Measurements from ENCODE around the gene ISG15. TPM values are rescaled to one million over a fixed set of nuclear protein-coding genes. Genes with fewer than 3 reads are reported as not detected.

ISG15 gene
- total RNA-seq, 1 donor = 90.5 TPM

DNA sequence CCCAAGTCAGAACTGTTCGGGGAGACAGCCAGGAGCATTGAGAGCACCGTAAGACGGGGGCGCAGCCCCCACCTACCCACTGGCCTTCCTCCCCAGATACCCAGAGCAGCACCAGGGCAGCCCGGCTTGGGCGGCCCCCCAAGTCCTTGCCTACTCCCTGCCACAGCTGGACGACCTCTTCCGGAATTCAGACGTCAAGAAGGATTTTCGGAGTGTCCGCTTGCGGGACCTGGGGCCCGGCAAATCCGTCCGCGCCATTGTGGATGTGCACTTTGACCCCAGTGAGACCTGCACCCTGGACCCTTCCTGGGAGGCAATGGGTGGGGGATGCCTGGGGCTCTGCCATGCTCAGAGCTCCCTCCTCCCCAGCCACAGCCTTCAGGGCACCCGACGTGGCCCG lies 34.1 kb downstream of the ISG15 start:
- Histone ChIP-seq H2AFZ (ENCODE audit: low read length) (no peak overlapping the region), H3K36me3 (ENCODE audit: insufficient read depth, low read length) (no peaks in the 10 kb centered on the region), H3K4me3 (ENCODE audit: insufficient read depth, low read length) (no peak overlapping the region), H3K27ac (ENCODE audit: low read depth, low read length) (no peak overlapping the region), H3K4me2 (ENCODE audit: insufficient read depth, low read length) (no peak overlapping the region), H3K27me3 (ENCODE audit: insufficient read depth, low read length) (no peaks in the 10 kb centered on the region), H4K20me1 (ENCODE audit: insufficient read depth, low read length) (no peaks in the 10 kb centered on the region), H3K9me3 (ENCODE audit: low read depth, low read length) (no peaks in the 10 kb centered on the region), H3K4me1 (ENCODE audit: insufficient read depth, low read length) (no peaks in the 10 kb centered on the region), H3K79me2 (ENCODE audit: insufficient read depth, low read length) (no peaks in the 10 kb centered on the region)
- DNase-seq (ENCODE audit: insufficient read length, low spot score, missing footprints) = no peak
- no peak for TF ChIP-seq CTCF (IDR thresholded peaks at IDR 0.05; ENCODE audit: extremely low read depth, low read depth, low read length)

DNA sequence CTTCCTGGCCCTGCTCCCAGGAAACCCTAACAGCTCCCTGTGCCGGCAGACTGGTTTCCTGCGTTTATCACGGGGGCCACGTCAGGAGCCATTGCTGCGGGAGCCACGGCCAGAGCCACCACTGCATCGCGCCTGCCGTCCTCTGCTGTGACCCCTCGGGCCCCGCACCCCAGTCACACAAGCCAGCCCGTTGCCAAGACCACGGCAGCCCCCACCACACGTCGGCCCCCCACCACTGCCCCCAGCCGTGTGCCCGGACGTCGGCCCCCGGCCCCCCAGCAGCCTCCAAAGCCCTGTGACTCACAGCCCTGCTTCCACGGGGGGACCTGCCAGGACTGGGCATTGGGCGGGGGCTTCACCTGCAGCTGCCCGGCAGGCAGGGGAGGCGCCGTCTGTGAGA lies 34.7 kb downstream of the ISG15 start:
- no peak overlapping the region for H2AFZ ChIP-seq (ENCODE audit: low read length)
- H3K9me3 ChIP-seq (ENCODE audit: low read depth, low read length) = no peaks in the 10 kb centered on the region
- no peaks in the 10 kb centered on the region for H4K20me1 ChIP-seq (ENCODE audit: insufficient read depth, low read length)
- no peaks in the 10 kb centered on the region for H3K36me3 ChIP-seq (ENCODE audit: insufficient read depth, low read length)
- H3K4me2 ChIP-seq (ENCODE audit: insufficient read depth, low read length) = no peak overlapping the region
- no peaks in the 10 kb centered on the region for H3K79me2 ChIP-seq (ENCODE audit: insufficient read depth, low read length)
- H3K27me3 ChIP-seq (ENCODE audit: insufficient read depth, low read length) = no peaks in the 10 kb centered on the region
- H3K4me3 ChIP-seq (ENCODE audit: insufficient read depth, low read length) = no peak overlapping the region
- H3K4me1 ChIP-seq (ENCODE audit: insufficient read depth, low read length) = no peaks in the 10 kb centered on the region
- DNase-seq (ENCODE audit: insufficient read length, low spot score, missing footprints) = no peak
- no peak overlapping the region for H3K27ac ChIP-seq (ENCODE audit: low read depth, low read length)
- no peak for TF ChIP-seq CTCF (IDR thresholded peaks at IDR 0.05; ENCODE audit: extremely low read depth, low read depth, low read length)

- no peaks in the 10 kb centered on the region for H3K79me2 ChIP-seq (ENCODE audit: insufficient read depth, low read length)
- TF ChIP-seq CTCF (IDR thresholded peaks at IDR 0.05; ENCODE audit: extremely low read depth, low read depth, low read length) = no peak
- no peak for DNase-seq (ENCODE audit: insufficient read length, low spot score, missing footprints)
- no peak overlapping the region for H2AFZ ChIP-seq (ENCODE audit: low read length)
- H3K27ac ChIP-seq (ENCODE audit: low read depth, low read length) = no peak overlapping the region
- no peaks in the 10 kb centered on the region for H3K27me3 ChIP-seq (ENCODE audit: insufficient read depth, low read length)
- no peak overlapping the region for H3K4me3 ChIP-seq (ENCODE audit: insufficient read depth, low read length)
- no peaks in the 10 kb centered on the region for H4K20me1 ChIP-seq (ENCODE audit: insufficient read depth, low read length)
- no peak overlapping the region for H3K4me2 ChIP-seq (ENCODE audit: insufficient read depth, low read length)
- H3K36me3 ChIP-seq (ENCODE audit: insufficient read depth, low read length) = no peaks in the 10 kb centered on the region
- H3K4me1 ChIP-seq (ENCODE audit: insufficient read depth, low read length) = no peaks in the 10 kb centered on the region
- H3K9me3 ChIP-seq (ENCODE audit: low read depth, low read length) = no peaks in the 10 kb centered on the region
These were observed 35.5 kb downstream of the ISG15 start for GRCh38 chr1:1048765-1049164.

- Histone ChIP-seq H3K9me3 (ENCODE audit: low read depth, low read length) (no peaks in the 10 kb centered on the region), H3K4me1 (ENCODE audit: insufficient read depth, low read length) (no peaks in the 10 kb centered on the region), H2AFZ (ENCODE audit: low read length) (no peak overlapping the region), H3K27ac (ENCODE audit: low read depth, low read length) (no peak overlapping the region), H3K4me3 (ENCODE audit: insufficient read depth, low read length) (no peak overlapping the region), H4K20me1 (ENCODE audit: insufficient read depth, low read length) (no peaks in the 10 kb centered on the region), H3K4me2 (ENCODE audit: insufficient read depth, low read length) (no peak overlapping the region), H3K27me3 (ENCODE audit: insufficient read depth, low read length) (no peaks in the 10 kb centered on the region), H3K79me2 (ENCODE audit: insufficient read depth, low read length) (no peaks in the 10 kb centered on the region), H3K36me3 (ENCODE audit: insufficient read depth, low read length) (no peaks in the 10 kb centered on the region)
- no peak for DNase-seq (ENCODE audit: insufficient read length, low spot score, missing footprints)
- TF ChIP-seq CTCF (IDR thresholded peaks at IDR 0.05; ENCODE audit: extremely low read depth, low read depth, low read length) = no peak
These were observed 36.2 kb downstream of the ISG15 start for GRCh38 chr1:1049318-1050165.
